Neural cell (in vitro differentiated cells): ENCODE measurements around the gene SLC27A5. TPM values are rescaled to one million over a fixed set of nuclear protein-coding genes. Genes with fewer than 3 reads are reported as not detected.
"Not testable (repeated sequence)": the region's sequence is repeated elsewhere in the genome, so short reads cannot be mapped to it uniquely, and the experiment has no call there.

Experiments
- H2AFZ ChIP-seq: fragments of 200-600, 300-800 bp; sonication (generic), shearing (Covaris generic); 2 replicates; pipeline ENCODE4 v1.6.0; 2014; ENCODE audit warnings: low read depth, mild to moderate bottlenecking, antibody characterized with exemption, low read length, moderate library complexity
- H3F3A ChIP-seq: fragments of 200-600 bp; shearing (Covaris generic); 2 replicates; pipeline ENCODE4 v1.6.1; 2016; ENCODE audit warnings: mild to moderate bottlenecking, moderate library complexity, mixed read lengths, antibody characterized with exemption, low read length; ENCODE audit not compliant: insufficient read depth, poor library complexity, severe bottlenecking
- H3K27ac ChIP-seq: fragments of 200-600, 300-800 bp; sonication (generic), shearing (Covaris generic); 2 replicates; pipeline ENCODE4 v1.5.1; 2014; ENCODE audit warnings: mild to moderate bottlenecking, low read length, moderate library complexity
- H3K27me3 ChIP-seq: fragments of 300-800, 200-600 bp; sonication (generic), shearing (Covaris generic); 2 replicates; pipeline ENCODE4 v1.6.0; 2014; ENCODE audit warnings: mild to moderate bottlenecking, low read depth, low read length, moderate library complexity; ENCODE audit not compliant: insufficient read depth
- H3K36me3 ChIP-seq: fragments of 300-800, 200-600 bp; sonication (generic), shearing (Covaris generic); 2 replicates; pipeline ENCODE4 v1.5.1; 2014; ENCODE audit warnings: mild to moderate bottlenecking, antibody characterized with exemption, low read length, moderate library complexity; ENCODE audit not compliant: insufficient read depth
- H3K4me2 ChIP-seq: fragments of 300-800, 200-600 bp; sonication (generic), shearing (Covaris generic); 2 replicates; pipeline ENCODE4 v1.6.0; 2014; ENCODE audit warnings: mild to moderate bottlenecking, low read length
- H3K4me3 ChIP-seq: fragments of 300-800, 200-600 bp; sonication (generic), shearing (Covaris generic); 2 replicates; pipeline ENCODE4 v1.5.1; 2014; ENCODE audit warnings: mild to moderate bottlenecking, low read length, moderate library complexity
- H3K79me2 ChIP-seq: fragments of 200-600 bp; shearing (Covaris generic); replicated peaks from 2 replicates; pipeline ENCODE4 v1.6.0; 2014; ENCODE audit warnings: mild to moderate bottlenecking, low read length, moderate library complexity; ENCODE audit not compliant: insufficient read depth
- H3K9ac ChIP-seq: fragments of 300-800, 200-600 bp; sonication (generic), shearing (Covaris generic); 2 replicates; pipeline ENCODE4 v1.6.1; 2016; ENCODE audit warnings: mild to moderate bottlenecking, low read length, mixed read lengths
- H3K9me2 ChIP-seq: fragments of 200-600 bp; shearing (Covaris generic); 2 replicates; pipeline ENCODE4 v1.6.1; 2016; ENCODE audit warnings: mild to moderate bottlenecking, low read length, mixed read lengths; ENCODE audit not compliant: insufficient read depth
- H3K9me3 ChIP-seq: fragments of 200-600, 300-800 bp; sonication (generic), shearing (Covaris generic); 2 replicates; pipeline ENCODE4 v1.6.1; 2016; ENCODE audit warnings: mild to moderate bottlenecking, mixed run types, low read length, moderate library complexity, mixed read lengths
- H4K20me1 ChIP-seq: fragments of 200-600 bp; shearing (Covaris generic); 2 replicates; pipeline ENCODE4 v1.6.1; 2016; ENCODE audit warnings: mild to moderate bottlenecking, mixed run types; ENCODE audit not compliant: insufficient read depth
- CTCF ChIP-seq: fragments of 450-650 bp; IDR thresholded peaks from 2 replicates; pipeline ENCODE4 v1.5.1; 2014; ENCODE audit warnings: antibody characterized with exemption, mild to moderate bottlenecking, moderate library complexity; ENCODE audit not compliant: poor library complexity, severe bottlenecking
- EP300 ChIP-seq: fragments of 450-650 bp; conservative IDR thresholded peaks from 2 replicates; pipeline ENCODE4 v1.6.1; 2014; ENCODE audit warnings: antibody characterized with exemption, mild to moderate bottlenecking, moderate library complexity; ENCODE audit not compliant: poor library complexity, severe bottlenecking
- EZH2 ChIP-seq: fragments of 200-600, 300-800 bp; shearing (Covaris generic), sonication (generic); IDR thresholded peaks from 2 replicates; pipeline ENCODE4 v1.6.1; 2014; ENCODE audit warnings: antibody characterized with exemption, low read length, borderline replicate concordance, mild to moderate bottlenecking; ENCODE audit not compliant: insufficient read depth, poor library complexity, severe bottlenecking
- MXI1 ChIP-seq: fragments of 450-650 bp; conservative IDR thresholded peaks from 2 replicates; pipeline ENCODE4 v1.6.1; 2014; ENCODE audit warnings: antibody characterized with exemption, mild to moderate bottlenecking; ENCODE audit not compliant: poor library complexity, severe bottlenecking
- POLR2AphosphoS5 ChIP-seq: IDR thresholded peaks from 2 replicates; pipeline ENCODE4 v1.6.1; 2012
- RAD21 ChIP-seq: fragments of 450-650 bp; conservative IDR thresholded peaks from 2 replicates; pipeline ENCODE4 v1.6.1; 2014; ENCODE audit warnings: antibody characterized with exemption, mild to moderate bottlenecking, moderate library complexity
- SMC3 ChIP-seq: fragments of 450-650 bp; conservative IDR thresholded peaks from 2 replicates; pipeline ENCODE4 v1.6.1; 2014; ENCODE audit warnings: antibody characterized with exemption, mild to moderate bottlenecking, moderate library complexity; ENCODE audit not compliant: poor library complexity
- TAF1 ChIP-seq: IDR thresholded peaks from 2 replicates; pipeline ENCODE4 v1.6.1; 2012; ENCODE audit warnings: low read depth
- polyA plus RNA-seq: library from polyadenylated mRNA; depleted of rRNA; stranded (reverse); fragments of >200 nt; gene quantifications from 2 replicates; pipeline ENCODE4 v1.2.3, GENCODE V29; 2014
- TF ChIP-seq, protein P1 (sequence below): IDR thresholded peaks from 2 replicates; pipeline ENCODE4 v1.6.1; 2012; ENCODE audit warnings: borderline replicate concordance

SLC27A5 gene
- polyA plus RNA-seq, 1 donor from 2014 or later = 14.9 TPM

DNA sequence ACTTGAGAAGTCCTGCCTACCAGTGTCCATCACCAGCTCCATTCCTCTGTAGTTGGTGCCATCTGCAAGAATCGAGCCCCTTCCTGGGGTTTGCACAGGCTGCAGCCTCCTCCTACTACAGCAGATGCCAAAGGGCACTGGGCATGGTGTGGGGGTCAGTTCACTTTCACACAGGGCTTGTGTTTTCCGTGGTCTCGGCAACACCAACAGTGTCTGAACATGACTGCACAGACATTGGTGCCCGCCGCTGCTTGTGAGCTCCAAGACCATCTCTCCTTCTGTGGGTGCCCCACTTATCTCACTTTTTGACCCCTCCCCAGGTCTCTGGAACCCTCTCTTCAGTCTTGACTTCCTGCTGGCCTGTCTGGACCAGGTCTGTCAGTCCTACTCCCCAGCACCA lies 20.4 kb downstream of the SLC27A5 start:
- no peak overlapping the region for H3K27ac ChIP-seq
- no peak overlapping the region for H3K4me2 ChIP-seq
- H3K27me3 ChIP-seq = no peaks in the 10 kb centered on the region
- H3K4me3 ChIP-seq = no peak overlapping the region
- H4K20me1 ChIP-seq = no peaks in the 10 kb centered on the region
- no peak for TF ChIP-seq EP300
- TF ChIP-seq EZH2 = no peak
- no peak for TF ChIP-seq TAF1
- TF ChIP-seq MXI1 = no peak
- TF ChIP-seq, protein P1, sequence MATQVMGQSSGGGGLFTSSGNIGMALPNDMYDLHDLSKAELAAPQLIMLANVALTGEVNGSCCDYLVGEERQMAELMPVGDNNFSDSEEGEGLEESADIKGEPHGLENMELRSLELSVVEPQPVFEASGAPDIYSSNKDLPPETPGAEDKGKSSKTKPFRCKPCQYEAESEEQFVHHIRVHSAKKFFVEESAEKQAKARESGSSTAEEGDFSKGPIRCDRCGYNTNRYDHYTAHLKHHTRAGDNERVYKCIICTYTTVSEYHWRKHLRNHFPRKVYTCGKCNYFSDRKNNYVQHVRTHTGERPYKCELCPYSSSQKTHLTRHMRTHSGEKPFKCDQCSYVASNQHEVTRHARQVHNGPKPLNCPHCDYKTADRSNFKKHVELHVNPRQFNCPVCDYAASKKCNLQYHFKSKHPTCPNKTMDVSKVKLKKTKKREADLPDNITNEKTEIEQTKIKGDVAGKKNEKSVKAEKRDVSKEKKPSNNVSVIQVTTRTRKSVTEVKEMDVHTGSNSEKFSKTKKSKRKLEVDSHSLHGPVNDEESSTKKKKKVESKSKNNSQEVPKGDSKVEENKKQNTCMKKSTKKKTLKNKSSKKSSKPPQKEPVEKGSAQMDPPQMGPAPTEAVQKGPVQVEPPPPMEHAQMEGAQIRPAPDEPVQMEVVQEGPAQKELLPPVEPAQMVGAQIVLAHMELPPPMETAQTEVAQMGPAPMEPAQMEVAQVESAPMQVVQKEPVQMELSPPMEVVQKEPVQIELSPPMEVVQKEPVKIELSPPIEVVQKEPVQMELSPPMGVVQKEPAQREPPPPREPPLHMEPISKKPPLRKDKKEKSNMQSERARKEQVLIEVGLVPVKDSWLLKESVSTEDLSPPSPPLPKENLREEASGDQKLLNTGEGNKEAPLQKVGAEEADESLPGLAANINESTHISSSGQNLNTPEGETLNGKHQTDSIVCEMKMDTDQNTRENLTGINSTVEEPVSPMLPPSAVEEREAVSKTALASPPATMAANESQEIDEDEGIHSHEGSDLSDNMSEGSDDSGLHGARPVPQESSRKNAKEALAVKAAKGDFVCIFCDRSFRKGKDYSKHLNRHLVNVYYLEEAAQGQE = no peak
- no peak for TF ChIP-seq RAD21
- no peak for TF ChIP-seq POLR2AphosphoS5
- no peak for TF ChIP-seq SMC3
- TF ChIP-seq CTCF = no peak
- no peaks in the 10 kb centered on the region for H3K36me3 ChIP-seq
- H3F3A ChIP-seq = no peaks in the 10 kb centered on the region
- no peak overlapping the region for H3K9ac ChIP-seq
- H3K9me2 ChIP-seq = no peaks in the 10 kb centered on the region
- no peaks in the 10 kb centered on the region for H3K79me2 ChIP-seq
- no peak overlapping the region for H2AFZ ChIP-seq
- H3K9me3 ChIP-seq = no peaks in the 10 kb centered on the region

DNA sequence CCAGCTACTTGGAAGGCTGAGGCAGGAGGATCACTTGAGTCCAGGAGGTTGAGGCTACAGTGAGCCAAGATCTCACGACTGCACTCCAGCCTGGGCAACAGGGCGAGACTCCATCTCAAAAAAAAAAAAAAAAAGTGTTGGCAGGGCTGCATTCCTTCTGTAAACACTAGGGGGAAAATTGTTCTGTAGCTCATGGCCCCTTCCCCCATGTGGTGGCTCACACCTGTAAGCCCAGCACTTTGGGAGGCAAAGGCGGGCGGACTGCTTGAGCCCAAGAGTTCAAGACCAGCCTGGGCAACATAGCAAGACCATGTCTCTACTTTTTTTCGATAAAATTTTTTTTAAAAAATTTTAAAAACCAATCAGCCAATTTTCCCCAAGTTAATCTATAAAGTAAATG lies 27.4 kb downstream of the SLC27A5 start:
- not testable (repeated sequence) for H3K79me2 ChIP-seq, H2AFZ ChIP-seq, H3K36me3 ChIP-seq, H3K9ac ChIP-seq, H3K9me2 ChIP-seq, H3K9me3 ChIP-seq, H4K20me1 ChIP-seq, H3K4me3 ChIP-seq, H3K4me2 ChIP-seq, H3F3A ChIP-seq, H3K27ac ChIP-seq, H3K27me3 ChIP-seq

- TF ChIP-seq, protein P1 = no peak
- TF ChIP-seq TAF1 (no peak), SMC3 (no peak), CTCF (no peak), POLR2AphosphoS5 (no peak), MXI1 (no peak), RAD21 (no peak), EZH2 (no peak), EP300 (no peak)
- Histone ChIP-seq H3K36me3 (no peaks in the 10 kb centered on the region), H3K27me3 (no peaks in the 10 kb centered on the region), H3K9ac (no peak overlapping the region), H3K9me3 (no peaks in the 10 kb centered on the region), H2AFZ (no peak overlapping the region), H3K9me2 (no peaks in the 10 kb centered on the region), H3K79me2 (no peaks in the 10 kb centered on the region), H3K27ac (no peak overlapping the region), H4K20me1 (no peaks in the 10 kb centered on the region), H3K4me3 (no peak overlapping the region), H3F3A (no peaks in the 10 kb centered on the region), H3K4me2 (no peak overlapping the region)
These were observed 28.0 kb downstream of the SLC27A5 start for GRCh38 chr19:58483776-58484175.
